HCT116 (cell line): ENCODE data around the gene NR6A1. TPM values are rescaled to one million over a fixed set of nuclear protein-coding genes. Genes with fewer than 3 reads are reported as not detected.

Experiments used
- ATAC-seq: fragments of 200-7000 bp; cut with Tn5 transposase; 2 replicates; pipeline ENCODE4 v1.9.1; 2020; ENCODE audit warnings: mild to moderate bottlenecking, moderate library complexity
- BruUV-seq: library from RNA; stranded (reverse); fragments of 400-500 nt; replicated peaks from 2 replicates; lab custom pipeline; 2021; lab: Mats Ljungman, UMichigan
- CTCF ChIA-PET: fragments of 300-600 bp; sonication (Branson Sonifier 250); formaldehyde crosslinking; loops from one replicate; lab custom pipeline; 2021; ENCODE audit warnings: antibody characterized with exemption; lab: Charles Lee
- POLR2A ChIA-PET: fragments of 300-600, 350-600 bp; sonication (Branson Sonifier 250); formaldehyde crosslinking; loops from one replicate; lab custom pipeline; 2021; ENCODE audit warnings: antibody characterized with exemption; lab: Charles Lee
- RAD21 ChIA-PET, 2 experiments: fragments of 300-600 bp; sonication (Branson Sonifier 250); formaldehyde crosslinking; loops; one replicate each; lab custom pipeline; 2023; ENCODE audit warnings: low total read pairs in 2 of 2; ENCODE audit not compliant: uncharacterized antibody in 2 of 2, unreplicated experiment in 2 of 2, low non-redundant PET in 1 of 2; lab: Charles Lee
- DNase-seq: peaks from one replicate; pipeline ENCODE4 v3.0.0-alpha.2; 2010; ENCODE audit warnings: low read depth, low spot score
- H2AFZ ChIP-seq: fragments of 200-600 bp; shearing (Covaris generic), sonication (generic); 2 replicates; pipeline ENCODE4 v1.6.1; 2017; ENCODE audit warnings: low read depth, mixed run types, mixed read lengths, antibody characterized with exemption, low read length; ENCODE audit not compliant: poor library complexity, severe bottlenecking
- H3K27ac ChIP-seq: 2 replicates; pipeline ENCODE4 v1.5.1; 2012; ENCODE audit warnings: low read depth, low read length
- H3K27me3 ChIP-seq: fragments of 200-600 bp; sonication (generic); 2 replicates; pipeline ENCODE4 v1.6.1; 2016; ENCODE audit warnings: mixed run types, low read length, mixed read lengths; ENCODE audit not compliant: insufficient read depth
- H3K36me3 ChIP-seq, 2 experiments: fragments of 200-500 bp in 1 of 2; fragments of 200-600 bp in 1 of 2; sonication (Bioruptor generic) in 1 of 2; sonication (generic) in 1 of 2; 2 replicates each; pipeline versions ENCODE4 v1.5.1 to v1.6.1; 2014 to 2016; ENCODE audit warnings: low read length in 2 of 2, inconsistent platforms in 1 of 2, mixed read lengths in 1 of 2, mixed run types in 1 of 2; ENCODE audit not compliant: insufficient read depth in 2 of 2, control insufficient read depth in 1 of 2
- H3K4me1 ChIP-seq, 2 experiments: fragments of 200-600 bp in 1 of 2; sonication (generic) in 1 of 2; 2 replicates each; pipeline versions ENCODE4 v1.5.1 to v1.6.1; 2012 to 2017; ENCODE audit warnings: low read length in 2 of 2, inconsistent platforms in 1 of 2, mild to moderate bottlenecking in 1 of 2, mixed read lengths in 1 of 2, mixed run types in 1 of 2, moderate library complexity in 1 of 2; ENCODE audit not compliant: insufficient read depth in 2 of 2, control insufficient read depth in 1 of 2
- H3K4me2 ChIP-seq: fragments of 200-600 bp; sonication (generic); 2 replicates; pipeline ENCODE4 v1.6.1; 2017; ENCODE audit warnings: mixed run types, low read length, mixed read lengths
- H3K4me3 ChIP-seq, 2 experiments: fragments of 200-600 bp in 1 of 2; sonication (generic) in 1 of 2; replicated peaks in 1 of 2; 2 replicates each; pipeline ENCODE4 v1.5.1; 2011 to 2016; ENCODE audit warnings: low read length in 2 of 2, control low read depth in 1 of 2, low read depth in 1 of 2, mild to moderate bottlenecking in 1 of 2, mixed read lengths in 1 of 2, mixed run types in 1 of 2
- H3K79me2 ChIP-seq: fragments of 200-600 bp; sonication (generic); 2 replicates; pipeline ENCODE4 v1.6.1; 2017; ENCODE audit warnings: mild to moderate bottlenecking, mixed run types, low read length, moderate library complexity, mixed read lengths; ENCODE audit not compliant: insufficient read depth
- H3K9ac ChIP-seq: fragments of 200-600 bp; sonication (generic); 2 replicates; pipeline ENCODE4 v1.6.1; 2016; ENCODE audit warnings: low read length, mixed read lengths
- H3K9me2 ChIP-seq: fragments of 200-600 bp; sonication (generic), shearing (Covaris generic); 2 replicates; pipeline ENCODE4 v1.6.1; 2017; ENCODE audit warnings: mixed run types, mild to moderate bottlenecking, moderate library complexity; ENCODE audit not compliant: insufficient read depth
- H3K9me3 ChIP-seq, 2 experiments: fragments of 200-500 bp in 1 of 2; fragments of 200-600 bp in 1 of 2; sonication (Bioruptor generic) in 1 of 2; sonication (generic) in 1 of 2; 2 replicates each; pipeline ENCODE4 v1.6.1; 2014 to 2017; ENCODE audit warnings: low read length in 2 of 2, mixed read lengths in 2 of 2, inconsistent platforms in 1 of 2, low read depth in 1 of 2, mild to moderate bottlenecking in 1 of 2, mixed run types in 1 of 2, moderate library complexity in 1 of 2; ENCODE audit not compliant: control insufficient read depth in 1 of 2, insufficient read depth in 1 of 2
- H4K20me1 ChIP-seq: fragments of 200-600 bp; sonication (generic), shearing (Covaris generic); 2 replicates; pipeline ENCODE4 v1.6.1; 2017; ENCODE audit warnings: mixed run types, mild to moderate bottlenecking, moderate library complexity; ENCODE audit not compliant: insufficient read depth
- CTCF ChIP-seq, 3 experiments: fragments of 200-600 bp in 1 of 3; sonication (generic) in 1 of 3; IDR thresholded peaks in 2 of 3; conservative IDR thresholded peaks in 1 of 3; 2 replicates each; pipeline ENCODE4 v1.5.1; 2012 to 2017; ENCODE audit warnings: low read depth in 2 of 3, low read length in 2 of 3, antibody characterized with exemption in 1 of 3, borderline replicate concordance in 1 of 3, control low read depth in 1 of 3, mild to moderate bottlenecking in 1 of 3, mixed read lengths in 1 of 3, mixed run types in 1 of 3, moderate library complexity in 1 of 3; ENCODE audit not compliant: insufficient read depth in 1 of 3
- FOSL1 ChIP-seq: IDR thresholded peaks from 2 replicates; pipeline ENCODE4 v1.6.1; 2012; ENCODE audit warnings: low read depth
- JUND ChIP-seq: IDR thresholded peaks from 2 replicates; pipeline ENCODE4 v1.6.1; 2012
- POLR2A ChIP-seq: IDR thresholded peaks from 2 replicates; pipeline ENCODE4 v1.7.0; 2011; ENCODE audit warnings: borderline replicate concordance; ENCODE audit not compliant: insufficient read depth, insufficient read length; ENCODE audit errors: extremely low read depth
- POLR2AphosphoS5 ChIP-seq: IDR thresholded peaks from 2 replicates; pipeline ENCODE4 v1.6.1; 2011; ENCODE audit warnings: mild to moderate bottlenecking, low read depth, low read length, moderate library complexity
- RAD21 ChIP-seq: IDR thresholded peaks from 2 replicates; pipeline ENCODE4 v1.6.1; 2012; ENCODE audit warnings: low read depth, mild to moderate bottlenecking
- SIN3A ChIP-seq: IDR thresholded peaks from 2 replicates; pipeline ENCODE4 v1.6.1; 2012; ENCODE audit warnings: low read depth
- SP1 ChIP-seq: IDR thresholded peaks from 2 replicates; pipeline ENCODE4 v1.6.1; 2012; ENCODE audit warnings: low read depth
- SRF ChIP-seq: IDR thresholded peaks from 2 replicates; pipeline ENCODE4 v1.6.1; 2012; ENCODE audit warnings: low read depth
- TCF7L2 ChIP-seq: IDR thresholded peaks from 2 replicates; pipeline ENCODE4 v1.7.0; 2011; ENCODE audit warnings: borderline replicate concordance, inconsistent platforms; ENCODE audit not compliant: insufficient read depth, insufficient read length; ENCODE audit errors: extremely low read depth
- ZFX ChIP-seq: fragments of 450-650 bp; IDR thresholded peaks from 2 replicates; pipeline ENCODE4 v1.6.1; 2017
- intact Hi-C: fragments of 100-400 bp; cut with micrococcal nuclease; formaldehyde crosslinking; loops from 2 replicates; pipeline ENCODE4 v1.10.0; 2022
- total RNA-seq: library from RNA; stranded (reverse); gene quantifications from one replicate; pipeline ENCODE4 v1.2.1, GENCODE V29; 2021; ENCODE audit not compliant: unreplicated experiment
- TF ChIP-seq, protein P1 (sequence below): IDR thresholded peaks from 2 replicates; pipeline ENCODE4 v1.6.1; 2012
- TF ChIP-seq, protein P2 (sequence below): IDR thresholded peaks from 2 replicates; pipeline ENCODE4 v1.6.1; 2012

The NR6A1 gene
- total RNA-seq, 1 experiment from 2014 or later: 9.9 TPM

- no peaks in the 10 kb centered on the region for H3K36me3 ChIP-seq
- H3K9ac ChIP-seq: no peak overlapping the region
- H3K4me1 ChIP-seq: peaks cover 5 to 9% of the 10 kb centered on the region in 2 experiments
- H3K9me2 ChIP-seq: no peaks in the 10 kb centered on the region
- CTCF ChIA-PET: interaction anchor here (4.1 kb wide), 1 partner anchor 48 kb away, joined by 15 read pairs; the partner anchor contains the start of gene WDR38
- intact Hi-C loops: no loop called here
- TF ChIP-seq SIN3A (no peak), RAD21 (no peak)
- TF ChIP-seq, all 23 proteins: peak for 0
- no peak overlapping the region for H3K27ac ChIP-seq
- BruUV-seq: no TSS peak
- no peaks in the 10 kb centered on the region for H4K20me1 ChIP-seq
- H3K9me3 ChIP-seq: no peaks in the 10 kb centered on the region
- POLR2A ChIA-PET: no interaction called here
- H3K4me3 ChIP-seq: no peak overlapping the region
- H3K4me2 ChIP-seq: no peak overlapping the region
- DNase-seq: no peak
- ATAC-seq: no peak
- RAD21 ChIA-PET: no interaction called here
- H3K79me2 ChIP-seq: no peaks in the 10 kb centered on the region
- H3K27me3 ChIP-seq: no peaks in the 10 kb centered on the region
- no peak overlapping the region for H2AFZ ChIP-seq
These were observed 34.1 kb upstream of the NR6A1 start for GRCh38 chr9:124805186-124805585.

- Histone ChIP-seq H4K20me1 (no peaks in the 10 kb centered on the region), H3K9me2 (no peaks in the 10 kb centered on the region), H3K4me2 (no peak overlapping the region), H3K4me3 (no peak overlapping the region), H3K79me2 (no peaks in the 10 kb centered on the region), H3K36me3 (no peaks in the 10 kb centered on the region), H2AFZ (no peak overlapping the region), H3K4me1 (peaks cover 0 to 2% of the 10 kb centered on the region in 2 experiments; a peak in 2 of 4 replicates), H3K9ac (no peak overlapping the region), H3K27me3 (no peaks in the 10 kb centered on the region), H3K27ac (no peak overlapping the region), H3K9me3 (no peaks in the 10 kb centered on the region)
- DNase-seq (no peak), ATAC-seq (no peak)
- no TSS peak for BruUV-seq
- CTCF ChIA-PET: no interaction called here
- RAD21 ChIA-PET: no interaction called here
- intact Hi-C loops: no loop called here
- POLR2A ChIA-PET: no interaction called here
- TF ChIP-seq ZFX (no peak), POLR2A (no peak), POLR2AphosphoS5 (no peak), SRF (no peak), CTCF (IDR thresholded peaks at IDR 0.05 in 2 of 3, conservative IDR thresholded peaks at IDR 0.05 in 1 of 3; ENCODE audit: borderline replicate concordance in 1 of 3, insufficient read depth in 1 of 3, low read depth in 2 of 3, low read length in 2 of 3) (no peak), TCF7L2 (no peak), FOSL1 (no peak), RAD21 (no peak), JUND (no peak), SP1 (no peak)
- TF ChIP-seq, protein P1, sequence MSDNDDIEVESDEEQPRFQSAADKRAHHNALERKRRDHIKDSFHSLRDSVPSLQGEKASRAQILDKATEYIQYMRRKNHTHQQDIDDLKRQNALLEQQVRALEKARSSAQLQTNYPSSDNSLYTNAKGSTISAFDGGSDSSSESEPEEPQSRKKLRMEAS: no peak
- TF ChIP-seq, protein P2, sequence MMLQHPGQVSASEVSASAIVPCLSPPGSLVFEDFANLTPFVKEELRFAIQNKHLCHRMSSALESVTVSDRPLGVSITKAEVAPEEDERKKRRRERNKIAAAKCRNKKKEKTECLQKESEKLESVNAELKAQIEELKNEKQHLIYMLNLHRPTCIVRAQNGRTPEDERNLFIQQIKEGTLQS: no peak
These were observed 32.8 kb upstream of the NR6A1 start for GRCh38 chr9:124803911-124804310.
